Skeletal muscle tissue (tissue), 4 donors: ENCODE measurements around the gene SAP30BP. TPM values are rescaled to one million over a fixed set of nuclear protein-coding genes. Genes with fewer than 3 reads are reported as not detected.

Experiments
- H3K27ac ChIP-seq: one replicate; pipeline ENCODE4 v1.7.0; 2013; ENCODE audit warnings: mild to moderate bottlenecking, low read depth, low read length, inconsistent platforms
- H3K27me3 ChIP-seq, 3 donors: one replicate each; pipeline ENCODE4 v1.7.0; 2013; ENCODE audit warnings: low read length in 3 of 3; ENCODE audit not compliant: control insufficient read depth in 3 of 3, insufficient read depth in 3 of 3
- H3K36me3 ChIP-seq, 3 donors: one replicate each; pipeline ENCODE4 v1.7.0; 2013; ENCODE audit warnings: low read length in 3 of 3; ENCODE audit not compliant: control insufficient read depth in 3 of 3, insufficient read depth in 3 of 3
- H3K4me1 ChIP-seq, 3 donors: one replicate each; pipeline ENCODE4 v1.7.0; 2013; ENCODE audit warnings: low read length in 3 of 3, mild to moderate bottlenecking in 3 of 3; ENCODE audit not compliant: control insufficient read depth in 3 of 3, insufficient read depth in 3 of 3
- H3K4me3 ChIP-seq, 3 donors: one replicate each; pipeline ENCODE4 v1.7.0; 2013; ENCODE audit warnings: low read length in 3 of 3
- H3K9ac ChIP-seq, 3 donors: one replicate each; pipeline ENCODE4 v1.7.0; 2013; ENCODE audit warnings: low read length in 3 of 3, mild to moderate bottlenecking in 3 of 3, moderate library complexity in 2 of 3, low read depth in 1 of 3
- H3K9me3 ChIP-seq, 3 donors: one replicate each; pipeline ENCODE4 v1.7.0; 2013; ENCODE audit warnings: low read length in 3 of 3; ENCODE audit not compliant: control insufficient read depth in 3 of 3
- total RNA-seq: library from RNA; depleted of rRNA; stranded (reverse); fragments of >200 nt; gene quantifications from one replicate; pipeline ENCODE4 v1.2.3, GENCODE V29; 2014
- donor health status: Osteomylitis.

The SAP30BP gene
- total RNA-seq, 1 donor from 2014 or later, result 36.5 TPM

GRCh38 chr17:75703591-75703990 is 36.5 kb downstream of the SAP30BP start:
- H3K27me3 ChIP-seq, result no peaks in the 10 kb centered on the region
- no peaks in the 10 kb centered on the region for H3K9me3 ChIP-seq
- no peak overlapping the region for H3K9ac ChIP-seq
- no peak overlapping the region for H3K27ac ChIP-seq
- no peak overlapping the region for H3K4me3 ChIP-seq
- peaks cover 75 to 80% (median 77%) of the 10 kb centered on the region in 3 donors for H3K36me3 ChIP-seq
- peaks cover 26 to 37% (median 33%) of the 10 kb centered on the region in 3 donors for H3K4me1 ChIP-seq

GRCh38 chr17:75704963-75705875 is 38.1 kb downstream of the SAP30BP start:
- Histone ChIP-seq H3K36me3 (peaks cover 72 to 80% (median 75%) of the 10 kb centered on the region in 3 donors), H3K4me3 (no peak overlapping the region), H3K27ac (no peak overlapping the region)

DNA sequence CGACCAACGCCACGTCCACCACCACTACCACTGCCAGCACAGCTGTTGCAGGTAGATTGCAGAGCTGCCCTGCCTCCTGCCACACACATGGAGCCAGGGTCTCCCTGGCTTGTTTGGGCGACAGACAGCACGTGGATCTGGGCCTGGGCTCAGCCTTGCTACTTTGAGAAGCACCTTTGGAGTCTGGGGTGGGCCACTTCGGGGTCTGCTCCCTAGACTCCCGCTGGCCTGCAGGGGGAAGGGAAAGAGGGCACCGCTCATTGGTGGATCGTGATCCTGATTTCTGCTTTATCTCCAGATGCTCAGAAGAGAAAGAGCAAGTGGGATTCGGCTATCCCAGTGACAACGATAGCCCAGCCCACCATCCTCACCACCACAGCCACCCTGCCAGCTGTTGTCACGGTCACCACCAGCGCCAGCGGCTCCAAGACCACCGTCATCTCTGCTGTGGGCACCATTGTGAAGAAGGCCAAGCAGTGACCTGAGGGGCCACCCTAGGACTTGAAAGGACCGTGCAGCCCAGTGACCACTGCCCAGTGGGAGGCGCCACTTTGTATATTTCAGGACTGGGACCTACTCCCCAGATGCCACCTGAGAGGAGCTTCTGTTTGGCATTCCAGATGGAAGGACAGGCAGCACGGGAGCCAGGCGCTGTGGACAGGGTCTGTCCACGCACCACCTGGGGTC is 39.0 kb downstream of the SAP30BP start:
- no peak overlapping the region for H3K9ac ChIP-seq
- H3K27me3 ChIP-seq, result no peaks in the 10 kb centered on the region
- peaks cover 5 to 11% (median 9%) of the 10 kb centered on the region in 3 donors for H3K4me1 ChIP-seq
- H3K27ac ChIP-seq, result no peak overlapping the region
- no peaks in the 10 kb centered on the region for H3K9me3 ChIP-seq
- H3K4me3 ChIP-seq, result no peak overlapping the region
- H3K36me3 ChIP-seq, result peaks cover 62 to 71% (median 65%) of the 10 kb centered on the region in 3 donors

More at GRCh38 chr17:75704963-75705875, 38.1 kb downstream of the SAP30BP start:
- no peak overlapping the region for H3K9ac ChIP-seq
- H3K9me3 ChIP-seq, result no peaks in the 10 kb centered on the region
- peaks cover 15 to 20% (median 19%) of the 10 kb centered on the region in 3 donors for H3K4me1 ChIP-seq
- H3K27me3 ChIP-seq, result no peaks in the 10 kb centered on the region

DNA sequence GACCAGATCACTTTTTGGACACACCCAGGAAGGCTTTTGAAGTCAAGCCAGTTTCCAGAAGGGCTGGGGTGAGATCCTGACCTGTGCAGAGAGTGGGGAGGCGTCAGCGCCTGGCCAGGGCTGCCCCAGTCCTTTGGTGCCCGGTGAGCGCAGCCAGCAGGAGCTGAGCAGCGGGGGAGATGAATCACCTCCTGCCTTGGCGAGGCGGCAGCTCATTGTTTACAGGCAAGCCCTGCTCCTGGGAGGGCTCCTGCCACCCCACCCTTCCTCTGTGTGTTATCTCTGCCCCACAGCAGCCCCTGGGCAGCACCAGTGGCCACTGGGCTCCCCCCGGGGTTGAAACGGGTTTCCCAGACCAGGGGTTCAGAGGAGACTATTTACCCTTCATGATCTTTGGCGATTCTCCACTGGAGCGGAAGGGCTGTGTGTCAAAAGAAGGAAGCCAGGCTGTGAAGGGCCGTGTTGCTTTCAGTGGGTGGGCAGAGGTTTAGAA is 40.0 kb downstream of the SAP30BP start:
- Histone ChIP-seq H3K4me1 (peaks cover 0 to 7% (median 3%) of the 10 kb centered on the region in 3 donors), H3K36me3 (peaks cover 56 to 62% (median 60%) of the 10 kb centered on the region in 3 donors), H3K27ac (peak overlapping the region; percentile 44), H3K27me3 (no peaks in the 10 kb centered on the region), H3K9me3 (no peaks in the 10 kb centered on the region), H3K9ac (no peak overlapping the region), H3K4me3 (no peak overlapping the region)

DNA sequence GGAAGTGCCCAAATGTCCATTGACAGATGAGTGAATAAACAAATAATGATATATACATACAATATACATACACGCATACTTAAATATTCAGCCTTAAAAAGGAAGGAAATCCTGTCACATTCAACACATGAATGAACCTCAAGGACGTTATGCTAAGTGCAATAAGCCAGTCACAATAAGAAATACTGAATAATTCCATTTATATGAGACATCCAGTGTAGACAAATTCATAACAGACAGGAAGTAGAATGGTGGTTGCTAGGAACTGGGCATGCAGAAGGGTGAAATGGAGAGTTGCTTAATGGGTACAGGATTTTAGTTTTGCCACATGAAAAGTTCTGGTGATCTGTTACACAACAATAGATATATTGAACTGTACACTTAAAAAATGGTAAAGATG is 45.3 kb downstream of the SAP30BP start:
- peaks cover 6 to 13% (median 9%) of the 10 kb centered on the region in 3 donors for H3K36me3 ChIP-seq
- H3K9ac ChIP-seq, result no peak overlapping the region
- H3K4me3 ChIP-seq, result no peak overlapping the region
- H3K9me3 ChIP-seq, result no peaks in the 10 kb centered on the region
- H3K27ac ChIP-seq, result no peak overlapping the region
- H3K27me3 ChIP-seq, result peaks cover 0 to 3% (median 0%) of the 10 kb centered on the region in 3 donors
- peaks cover 0 to 3% (median under 1%) of the 10 kb centered on the region in 3 donors for H3K4me1 ChIP-seq

DNA sequence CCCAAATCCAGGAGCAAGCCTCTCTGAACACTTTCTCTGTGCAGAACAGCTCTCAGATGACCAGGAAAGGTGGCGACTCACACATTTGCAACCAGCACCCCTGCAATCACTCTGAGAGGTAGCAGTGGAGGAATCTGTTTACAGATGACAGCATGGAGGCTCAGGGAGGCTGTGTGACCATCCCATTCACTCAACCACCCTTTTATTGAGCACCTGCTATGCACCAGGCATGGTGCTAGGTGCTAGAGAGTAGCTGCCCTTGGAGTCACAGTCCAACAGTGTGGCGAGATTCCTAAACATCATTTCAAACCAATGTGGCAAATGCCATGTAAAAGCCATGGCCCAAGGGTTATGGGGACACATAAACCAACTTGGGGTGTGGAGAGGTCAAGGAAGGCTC is 52.6 kb downstream of the SAP30BP start:
- H3K4me3 ChIP-seq, result no peak overlapping the region
- peaks cover 29 to 37% (median 36%) of the 10 kb centered on the region in 3 donors for H3K27me3 ChIP-seq
- H3K27ac ChIP-seq, result no peak overlapping the region
- peaks cover 0 to 9% (median 5%) of the 10 kb centered on the region in 3 donors for H3K4me1 ChIP-seq
- H3K36me3 ChIP-seq, result no peaks in the 10 kb centered on the region
- no peak overlapping the region for H3K9ac ChIP-seq
- no peaks in the 10 kb centered on the region for H3K9me3 ChIP-seq

GRCh38 chr17:75720656-75721462 is 53.7 kb downstream of the SAP30BP start, which contains the start of gene ITGB4:
Gene ITGB4, plus strand, starts transcription at chr17:75721459. Its CDS starts 3,245 bp downstream, at chr17:75724704.
- H3K36me3 ChIP-seq, result no peaks in the 10 kb centered on the region
- H3K27ac ChIP-seq, result no peak within 1 kb of the TSS
- H3K4me3 ChIP-seq, result peak within 1 kb of the TSS; percentile 9 to 52 (median 30)
- H3K27me3 ChIP-seq, result peaks cover 31 to 37% (median 35%) of the 10 kb centered on the region in 3 donors
- H3K9ac ChIP-seq, result peak within 1 kb of the TSS in 1 of 3 donors; percentile 66
- no peaks in the 10 kb centered on the region for H3K9me3 ChIP-seq
- H3K4me1 ChIP-seq, result peaks cover 0 to 9% (median 5%) of the 10 kb centered on the region in 3 donors

DNA sequence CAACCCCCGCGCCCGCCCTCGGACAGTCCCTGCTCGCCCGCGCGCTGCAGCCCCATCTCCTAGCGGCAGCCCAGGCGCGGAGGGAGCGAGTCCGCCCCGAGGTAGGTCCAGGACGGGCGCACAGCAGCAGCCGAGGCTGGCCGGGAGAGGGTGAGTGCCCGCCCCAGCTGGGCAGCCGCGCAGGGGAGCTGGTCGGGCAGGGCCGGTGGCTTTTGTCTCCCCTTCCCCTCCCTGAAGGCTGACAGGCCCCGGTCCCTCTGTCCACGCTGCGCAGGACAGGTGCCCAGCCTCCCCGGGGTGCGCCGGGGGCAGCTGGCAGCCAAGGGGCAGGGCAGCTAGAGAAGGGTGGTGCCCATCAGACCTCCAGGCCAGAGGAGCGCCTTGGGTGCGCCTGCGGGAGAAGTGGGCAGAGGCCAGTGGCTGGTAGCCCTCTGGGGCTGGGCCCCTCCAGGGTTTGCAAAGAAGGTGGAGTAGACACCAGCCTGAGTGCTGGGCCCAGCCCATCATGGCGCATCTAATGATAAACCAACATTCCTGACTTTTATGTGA is 54.4 kb downstream of the SAP30BP start:
- Histone ChIP-seq H3K9ac (peak overlapping the region in 1 of 3 donors; percentile 66), H3K4me1 (peaks cover 0 to 9% (median 5%) of the 10 kb centered on the region in 3 donors), H3K27me3 (peaks cover 32 to 37% (median 33%) of the 10 kb centered on the region in 3 donors), H3K4me3 (peak overlapping the region; percentile 9 to 30 (median 29)), H3K9me3 (no peaks in the 10 kb centered on the region), H3K36me3 (no peaks in the 10 kb centered on the region), H3K27ac (no peak overlapping the region)

- Histone ChIP-seq H3K36me3 (no peaks in the 10 kb centered on the region), H3K4me1 (peaks cover 0 to 9% (median 5%) of the 10 kb centered on the region in 3 donors), H3K27ac (no peak overlapping the region), H3K9ac (no peak overlapping the region), H3K4me3 (peak overlapping the region in 1 of 3 donors; percentile 30), H3K9me3 (no peaks in the 10 kb centered on the region), H3K27me3 (peaks cover 32 to 37% (median 33%) of the 10 kb centered on the region in 3 donors)
Observed at GRCh38 chr17:75722076-75722475, 54.9 kb downstream of the SAP30BP start.
